MM.1S (cell line): ENCODE data around the gene COMMD3.

ENCODE experiments used
- DNase-seq: peaks from one replicate; pipeline ENCODE4 v3.0.0-alpha.2; 2015
- H2AFZ ChIP-seq: fragments of 300-600 bp; sonication (generic); 2 replicates; pipeline ENCODE4 v1.6.0; 2016; ENCODE audit warnings: antibody characterized with exemption, low read length
- H3F3A ChIP-seq: fragments of 300-600 bp; sonication (generic); 2 replicates; pipeline ENCODE4 v1.6.1; 2016; ENCODE audit warnings: mild to moderate bottlenecking, antibody characterized with exemption, low read length, moderate library complexity, mixed read lengths; ENCODE audit not compliant: insufficient read depth
- H3K27ac ChIP-seq: fragments of 300-600 bp; sonication (generic); 2 replicates; pipeline ENCODE4 v1.5.1; 2016; ENCODE audit warnings: mild to moderate bottlenecking, low read length
- H3K27me3 ChIP-seq: fragments of 300-600 bp; sonication (generic); replicated peaks from 2 replicates; pipeline ENCODE4 v1.6.0; 2016; ENCODE audit warnings: low read length; ENCODE audit not compliant: insufficient read depth
- H3K36me3 ChIP-seq: fragments of 300-600 bp; sonication (generic); replicated peaks from 2 replicates; pipeline ENCODE4 v1.6.1; 2016; ENCODE audit warnings: mild to moderate bottlenecking, low read length, mixed read lengths; ENCODE audit not compliant: insufficient read depth
- H3K4me1 ChIP-seq: fragments of 300-600 bp; sonication (generic); 2 replicates; pipeline ENCODE4 v1.6.1; 2016; ENCODE audit warnings: low read length, mixed read lengths
- H3K4me2 ChIP-seq: fragments of 300-600 bp; sonication (generic); 2 replicates; pipeline ENCODE4 v1.6.0; 2016; ENCODE audit warnings: low read depth, low read length
- H3K4me3 ChIP-seq: fragments of 300-600 bp; sonication (generic); 2 replicates; pipeline ENCODE4 v1.5.1; 2016; ENCODE audit warnings: low read length, mixed read lengths
- H3K79me2 ChIP-seq: fragments of 300-600 bp; sonication (generic); 2 replicates; pipeline ENCODE4 v1.6.1; 2016; ENCODE audit warnings: mixed run types, low read length, mixed read lengths
- H3K9ac ChIP-seq: fragments of 300-600 bp; sonication (generic); 2 replicates; pipeline ENCODE4 v1.6.1; 2016; ENCODE audit warnings: low read length, mixed read lengths
- H3K9me2 ChIP-seq: fragments of 300-600 bp; sonication (generic); replicated peaks from 2 replicates; pipeline ENCODE4 v1.6.1; 2016; ENCODE audit warnings: mild to moderate bottlenecking, low read length, mixed read lengths; ENCODE audit not compliant: insufficient read depth
- H3K9me3 ChIP-seq: fragments of 300-600 bp; sonication (generic); replicated peaks from 2 replicates; pipeline ENCODE4 v1.6.1; 2016; ENCODE audit warnings: mild to moderate bottlenecking, low read length, mixed read lengths; ENCODE audit not compliant: insufficient read depth
- H4K20me1 ChIP-seq: fragments of 300-600 bp; sonication (generic); 2 replicates; pipeline ENCODE4 v1.6.1; 2016; ENCODE audit warnings: mild to moderate bottlenecking, low read length, moderate library complexity, mixed read lengths; ENCODE audit not compliant: insufficient read depth
- CTCF ChIP-seq: fragments of 300-600 bp; sonication (generic); IDR thresholded peaks from 2 replicates; pipeline ENCODE4 v1.5.1; 2016; ENCODE audit warnings: antibody characterized with exemption, low read length, mixed read lengths
- EZH2 ChIP-seq: fragments of 300-600 bp; sonication (generic); optimal IDR thresholded peaks from 2 replicates; pipeline ENCODE3; 2017; ENCODE audit warnings: low read depth, mild to moderate bottlenecking, antibody characterized with exemption, low read length, mixed read lengths
- EZH2phosphoT487 ChIP-seq: fragments of 300-600 bp; sonication (generic); IDR thresholded peaks from 2 replicates; pipeline ENCODE4 v1.6.1; 2018; ENCODE audit warnings: antibody characterized with exemption, low read length

The COMMD3 gene

GRCh38 chr10:22368981-22369380, 52.8 kb downstream of the COMMD3 start:
- Histone ChIP-seq H3K27me3 (no peaks in the 10 kb centered on the region), H3K79me2 (no peaks in the 10 kb centered on the region), H4K20me1 (no peaks in the 10 kb centered on the region), H3K4me3 (no peak overlapping the region), H3K4me1 (peaks cover 36% of the 10 kb centered on the region), H3K9me3 (no peaks in the 10 kb centered on the region), H3K27ac (no peak overlapping the region), H3K4me2 (no peak overlapping the region), H2AFZ (no peak overlapping the region), H3K9me2 (no peaks in the 10 kb centered on the region), H3K36me3 (no peaks in the 10 kb centered on the region), H3K9ac (no peak overlapping the region), H3F3A (no peaks in the 10 kb centered on the region)
- TF ChIP-seq EZH2phosphoT487 (no peak), EZH2 (no peak), CTCF (no peak)
- no peak for DNase-seq

GRCh38 chr10:22369434-22370072, 53.4 kb downstream of the COMMD3 start:
- H3K4me1 ChIP-seq = peaks cover 36% of the 10 kb centered on the region
- H3K27ac ChIP-seq = no peak overlapping the region
- H3K9me3 ChIP-seq = no peaks in the 10 kb centered on the region
- TF ChIP-seq CTCF (no peak), EZH2phosphoT487 (no peak), EZH2 (no peak)
- no peaks in the 10 kb centered on the region for H3K27me3 ChIP-seq
- no peaks in the 10 kb centered on the region for H3K36me3 ChIP-seq
- H2AFZ ChIP-seq = no peak overlapping the region
- no peaks in the 10 kb centered on the region for H3F3A ChIP-seq
- no peak overlapping the region for H3K4me2 ChIP-seq
- no peaks in the 10 kb centered on the region for H3K9me2 ChIP-seq
- no peak for DNase-seq
- no peaks in the 10 kb centered on the region for H4K20me1 ChIP-seq
- no peaks in the 10 kb centered on the region for H3K79me2 ChIP-seq
- no peak overlapping the region for H3K4me3 ChIP-seq
- H3K9ac ChIP-seq = no peak overlapping the region
